Suprapubic skin (tissue), 3 donors: ENCODE data around the gene NVL.

ENCODE experiments used
- POLR2A ChIP-seq, 2 donors: fragments of 450-650 bp; IDR thresholded peaks; one replicate each; pipeline ENCODE4 v1.6.1; 2017; ENCODE audit warnings: antibody characterized with exemption in 2 of 2, mild to moderate bottlenecking in 2 of 2, moderate library complexity in 2 of 2
- TF ChIP-seq, protein P1 (sequence below), 2 donors: fragments of 200-600 bp in 1 of 2; fragments of 450-650 bp in 1 of 2; sonication (generic) in 1 of 2; IDR thresholded peaks; one replicate each; pipeline ENCODE4 v1.5.1; 2016 to 2019; ENCODE audit warnings: antibody characterized with exemption in 2 of 2, mild to moderate bottlenecking in 1 of 2, moderate library complexity in 1 of 2

DNA sequence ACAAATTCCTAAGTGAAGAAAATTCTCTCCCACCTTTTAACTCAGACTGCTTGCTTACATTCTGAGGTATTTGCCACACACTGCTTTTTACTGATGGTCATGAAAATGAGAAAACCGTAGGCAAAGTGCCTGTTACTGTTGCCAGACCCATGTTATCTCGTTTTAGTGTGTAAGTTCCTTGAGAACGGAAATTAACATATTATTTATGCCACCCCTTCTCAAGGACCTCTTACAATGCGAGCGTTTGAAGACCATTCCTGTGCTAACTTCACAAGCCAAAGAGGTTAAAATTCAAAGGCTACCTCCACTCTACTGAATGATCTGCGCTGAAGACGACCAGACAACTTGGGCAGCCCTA, 509 bp downstream of the NVL start:
- TF ChIP-seq, protein P1, sequence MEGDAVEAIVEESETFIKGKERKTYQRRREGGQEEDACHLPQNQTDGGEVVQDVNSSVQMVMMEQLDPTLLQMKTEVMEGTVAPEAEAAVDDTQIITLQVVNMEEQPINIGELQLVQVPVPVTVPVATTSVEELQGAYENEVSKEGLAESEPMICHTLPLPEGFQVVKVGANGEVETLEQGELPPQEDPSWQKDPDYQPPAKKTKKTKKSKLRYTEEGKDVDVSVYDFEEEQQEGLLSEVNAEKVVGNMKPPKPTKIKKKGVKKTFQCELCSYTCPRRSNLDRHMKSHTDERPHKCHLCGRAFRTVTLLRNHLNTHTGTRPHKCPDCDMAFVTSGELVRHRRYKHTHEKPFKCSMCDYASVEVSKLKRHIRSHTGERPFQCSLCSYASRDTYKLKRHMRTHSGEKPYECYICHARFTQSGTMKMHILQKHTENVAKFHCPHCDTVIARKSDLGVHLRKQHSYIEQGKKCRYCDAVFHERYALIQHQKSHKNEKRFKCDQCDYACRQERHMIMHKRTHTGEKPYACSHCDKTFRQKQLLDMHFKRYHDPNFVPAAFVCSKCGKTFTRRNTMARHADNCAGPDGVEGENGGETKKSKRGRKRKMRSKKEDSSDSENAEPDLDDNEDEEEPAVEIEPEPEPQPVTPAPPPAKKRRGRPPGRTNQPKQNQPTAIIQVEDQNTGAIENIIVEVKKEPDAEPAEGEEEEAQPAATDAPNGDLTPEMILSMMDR (IDR thresholded peaks at IDR 0.05) = no peak
- no peak for TF ChIP-seq POLR2A (IDR thresholded peaks at IDR 0.05)
